WTC11 (cell line): Measurements from ENCODE around the gene SMAP1. TPM values are rescaled to one million over a fixed set of nuclear protein-coding genes. Genes with fewer than 3 reads are reported as not detected.

Experiments used
- ATAC-seq: fragments of 200-7000 bp; cut with Tn5 transposase; 2 replicates; pipeline ENCODE4 v1.10.0; 2021; ENCODE audit warnings: mild to moderate bottlenecking, moderate library complexity
- CTCF ChIA-PET: fragments of 300-600 bp; sonication (Branson Sonifier 250); formaldehyde crosslinking; loops from one replicate; lab custom pipeline; 2021; ENCODE audit warnings: antibody characterized with exemption; lab: Charles Lee
- POLR2A ChIA-PET: fragments of 350-600 bp; sonication (Branson Sonifier 250); formaldehyde crosslinking; loops from one replicate; lab custom pipeline; 2021; ENCODE audit warnings: antibody characterized with exemption; lab: Charles Lee
- DNase-seq: peaks from one replicate; pipeline ENCODE4 v3.0.0; 2021; ENCODE audit warnings: low spot score
- H3K27ac Mint-ChIP-seq: 2 replicates; pipeline ENCODE4 v1.8.0; 2021; ENCODE audit warnings: mixed read lengths
- H3K27me3 Mint-ChIP-seq: 2 replicates; pipeline ENCODE4 v1.8.0; 2021; ENCODE audit warnings: low read depth, mild to moderate bottlenecking, moderate library complexity, mixed read lengths
- H3K36me3 Mint-ChIP-seq: 2 replicates; pipeline ENCODE4 v1.8.0; 2021; ENCODE audit warnings: mixed read lengths
- H3K4me1 Mint-ChIP-seq: 2 replicates; pipeline ENCODE4 v1.8.0; 2022; ENCODE audit warnings: mixed read lengths
- H3K4me3 Mint-ChIP-seq: 2 replicates; pipeline ENCODE4 v1.8.0; 2021; ENCODE audit warnings: mild to moderate bottlenecking, moderate library complexity, mixed read lengths
- H3K9me3 Mint-ChIP-seq: 2 replicates; pipeline ENCODE4 v1.8.0; 2021; ENCODE audit warnings: mixed read lengths
- CREB1 ChIP-seq: sonication (generic); formaldehyde crosslinking; IDR thresholded peaks from 2 replicates; pipeline ENCODE4 v1.8.0; 2023; ENCODE audit warnings: mild to moderate bottlenecking, missing genetic modification reagents
- CREM ChIP-seq: sonication (generic); formaldehyde crosslinking; IDR thresholded peaks from 2 replicates; pipeline ENCODE4 v1.8.1; 2022; ENCODE audit warnings: mild to moderate bottlenecking, missing genetic modification reagents, moderate library complexity
- CTCF ChIP-seq: fragments of 200-600 bp; IDR thresholded peaks from 2 replicates; pipeline ENCODE4 v1.8.0; 2022; ENCODE audit warnings: antibody characterized with exemption
- ELF4 ChIP-seq: sonication (generic); formaldehyde crosslinking; IDR thresholded peaks from 2 replicates; pipeline ENCODE4 v1.8.1; 2022; ENCODE audit warnings: low read depth, mild to moderate bottlenecking, moderate library complexity, missing genetic modification reagents
- EMX1 ChIP-seq: fragments of 250-450 bp; sonication (Bioruptor Pico); IDR thresholded peaks from 2 replicates; pipeline ENCODE4 v1.8.0; 2021; ENCODE audit warnings: mild to moderate bottlenecking
- MXD4 ChIP-seq: fragments of 250-450 bp; sonication (Bioruptor Pico); IDR thresholded peaks from 2 replicates; pipeline ENCODE4 v1.8.0; 2021; ENCODE audit warnings: mild to moderate bottlenecking, moderate library complexity, borderline replicate concordance
- NR3C1 ChIP-seq: sonication (generic); formaldehyde crosslinking; conservative IDR thresholded peaks from 2 replicates; pipeline ENCODE4 v1.8.1; 2023; ENCODE audit warnings: low read depth, mild to moderate bottlenecking, missing genetic modification reagents
- PRRX2 ChIP-seq: fragments of 250-450 bp; sonication (Bioruptor Pico); IDR thresholded peaks from 2 replicates; pipeline ENCODE4 v1.8.0; 2021; ENCODE audit warnings: mild to moderate bottlenecking
- RELA ChIP-seq: sonication (generic); formaldehyde crosslinking; IDR thresholded peaks from 2 replicates; pipeline ENCODE4 v1.8.1; 2022; ENCODE audit warnings: missing genetic modification reagents, mild to moderate bottlenecking, borderline replicate concordance
- TEAD1 ChIP-seq: sonication (generic); formaldehyde crosslinking; IDR thresholded peaks from 2 replicates; pipeline ENCODE4 v1.8.0; 2022; ENCODE audit warnings: mild to moderate bottlenecking, missing genetic modification reagents
- ZMAT4 ChIP-seq: fragments of 250-450 bp; sonication (Bioruptor Pico); IDR thresholded peaks from 2 replicates; pipeline ENCODE4 v1.9.0; 2021; ENCODE audit warnings: mild to moderate bottlenecking
- ZNF416 ChIP-seq: fragments of 250-450 bp; sonication (Bioruptor Pico); IDR thresholded peaks from 2 replicates; pipeline ENCODE4 v1.9.0; 2021; ENCODE audit warnings: mild to moderate bottlenecking, inconsistent platforms
- ZSCAN18 ChIP-seq: fragments of 250-450 bp; sonication (Bioruptor Pico); IDR thresholded peaks from 2 replicates; pipeline ENCODE4 v2.1.2; 2022; ENCODE audit warnings: mild to moderate bottlenecking, moderate library complexity
- total RNA-seq: library from RNA; stranded (reverse); gene quantifications from 3 replicates; pipeline ENCODE4 v1.2.3, GENCODE V29; 2021
- TF ChIP-seq, protein P1 (sequence below): sonication (generic); formaldehyde crosslinking; IDR thresholded peaks from 2 replicates; pipeline ENCODE4 v1.8.0; 2023; ENCODE audit warnings: missing genetic modification reagents
- TF ChIP-seq, protein P2 (sequence below): sonication (generic); formaldehyde crosslinking; IDR thresholded peaks from 2 replicates; pipeline ENCODE4 v1.8.0; 2023; ENCODE audit warnings: mild to moderate bottlenecking, missing genetic modification reagents
- TF ChIP-seq, protein P3 (sequence below): sonication (generic); formaldehyde crosslinking; IDR thresholded peaks from 2 replicates; pipeline ENCODE4 v1.8.1; 2023; ENCODE audit warnings: mild to moderate bottlenecking, missing genetic modification reagents

The SMAP1 gene
- total RNA-seq, 1 experiment from 2014 or later: 29.0 TPM

GRCh38 chr6:70706491-70707123, 38.9 kb downstream of the SMAP1 start:
- peaks cover 5% of the 10 kb centered on the region; the same call in 1 of the 2 replicates for H3K9me3 Mint-ChIP-seq
- no peaks in the 10 kb centered on the region for H3K27me3 Mint-ChIP-seq
- TF ChIP-seq EMX1 (CRISPR knock-in tag) (no peak), CTCF (peak; percentile 36; the same call in 1 of the 2 replicates), ZSCAN18 (no peak), CREB1 (CRISPR knock-in tag) (no peak), ZNF416 (no peak)
- ChIA-PET CTCF (interaction anchor here (0.6 to 1.9 kb wide), 9 partner anchors 22 to 306 kb away, joined by 3 to 37 read pairs (median 5); partner anchors contain the start of gene B3GAT2), POLR2A (interaction anchor here (1.2 kb wide), 1 partner anchor 178 kb away, joined by 3 read pairs; no protein-coding TSS in a partner anchor)
- ATAC-seq (no peak), DNase-seq (no peak)
- peaks cover 6% of the 10 kb centered on the region; the same call in 1 of the 2 replicates for H3K36me3 Mint-ChIP-seq
- peaks cover 8% of the 10 kb centered on the region for H3K4me1 Mint-ChIP-seq
- no peak overlapping the region for H3K4me3 Mint-ChIP-seq
- no peak overlapping the region for H3K27ac Mint-ChIP-seq

DNA sequence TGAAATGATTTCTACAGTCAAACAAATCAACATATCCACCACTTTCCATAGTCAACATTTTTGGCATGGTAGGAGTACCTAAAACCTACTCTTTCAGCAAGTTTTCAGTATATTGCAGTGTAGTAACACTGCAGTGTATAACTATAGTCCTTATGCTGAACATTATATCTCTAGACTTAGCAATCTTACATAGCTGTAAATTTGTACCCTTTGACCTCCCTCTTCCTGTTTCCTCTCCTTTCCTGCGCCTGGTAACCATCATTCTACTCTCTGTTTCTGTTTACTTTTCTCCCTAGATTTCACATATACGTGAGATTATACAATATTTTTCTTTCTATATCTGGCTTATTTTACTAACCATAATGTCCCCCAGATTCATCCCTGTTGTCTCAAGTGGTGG, 40.2 kb downstream of the SMAP1 start:
- Mint-ChIP-seq H3K27me3 (no peaks in the 10 kb centered on the region), H3K27ac (no peak overlapping the region), H3K4me3 (no peak overlapping the region), H3K36me3 (no peaks in the 10 kb centered on the region)
- no peak for ATAC-seq
- DNase-seq: no peak
- CTCF ChIA-PET: interaction anchor here (1.0 to 1.9 kb wide), 5 partner anchors 51 to 248 kb away, joined by 4 to 37 read pairs (median 8); partner anchors contain the start of gene B3GAT2
- TF ChIP-seq, protein P1, sequence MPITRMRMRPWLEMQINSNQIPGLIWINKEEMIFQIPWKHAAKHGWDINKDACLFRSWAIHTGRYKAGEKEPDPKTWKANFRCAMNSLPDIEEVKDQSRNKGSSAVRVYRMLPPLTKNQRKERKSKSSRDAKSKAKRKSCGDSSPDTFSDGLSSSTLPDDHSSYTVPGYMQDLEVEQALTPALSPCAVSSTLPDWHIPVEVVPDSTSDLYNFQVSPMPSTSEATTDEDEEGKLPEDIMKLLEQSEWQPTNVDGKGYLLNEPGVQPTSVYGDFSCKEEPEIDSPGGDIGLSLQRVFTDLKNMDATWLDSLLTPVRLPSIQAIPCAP: no peak
- TF ChIP-seq, protein P2, sequence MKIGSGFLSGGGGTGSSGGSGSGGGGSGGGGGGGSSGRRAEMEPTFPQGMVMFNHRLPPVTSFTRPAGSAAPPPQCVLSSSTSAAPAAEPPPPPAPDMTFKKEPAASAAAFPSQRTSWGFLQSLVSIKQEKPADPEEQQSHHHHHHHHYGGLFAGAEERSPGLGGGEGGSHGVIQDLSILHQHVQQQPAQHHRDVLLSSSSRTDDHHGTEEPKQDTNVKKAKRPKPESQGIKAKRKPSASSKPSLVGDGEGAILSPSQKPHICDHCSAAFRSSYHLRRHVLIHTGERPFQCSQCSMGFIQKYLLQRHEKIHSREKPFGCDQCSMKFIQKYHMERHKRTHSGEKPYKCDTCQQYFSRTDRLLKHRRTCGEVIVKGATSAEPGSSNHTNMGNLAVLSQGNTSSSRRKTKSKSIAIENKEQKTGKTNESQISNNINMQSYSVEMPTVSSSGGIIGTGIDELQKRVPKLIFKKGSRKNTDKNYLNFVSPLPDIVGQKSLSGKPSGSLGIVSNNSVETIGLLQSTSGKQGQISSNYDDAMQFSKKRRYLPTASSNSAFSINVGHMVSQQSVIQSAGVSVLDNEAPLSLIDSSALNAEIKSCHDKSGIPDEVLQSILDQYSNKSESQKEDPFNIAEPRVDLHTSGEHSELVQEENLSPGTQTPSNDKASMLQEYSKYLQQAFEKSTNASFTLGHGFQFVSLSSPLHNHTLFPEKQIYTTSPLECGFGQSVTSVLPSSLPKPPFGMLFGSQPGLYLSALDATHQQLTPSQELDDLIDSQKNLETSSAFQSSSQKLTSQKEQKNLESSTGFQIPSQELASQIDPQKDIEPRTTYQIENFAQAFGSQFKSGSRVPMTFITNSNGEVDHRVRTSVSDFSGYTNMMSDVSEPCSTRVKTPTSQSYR (CRISPR knock-in tag): no peak
- TF ChIP-seq MXD4 (CRISPR knock-in tag): no peak
- TF ChIP-seq RELA: no peak
- TF ChIP-seq, all 79 proteins: peak for 0
- H3K9me3 Mint-ChIP-seq: no peaks in the 10 kb centered on the region
- peaks cover 8% of the 10 kb centered on the region for H3K4me1 Mint-ChIP-seq
- POLR2A ChIA-PET: interaction anchor here (0.7 kb wide), 1 partner anchor 1013 kb away, joined by 3 read pairs; no protein-coding TSS in a partner anchor

DNA sequence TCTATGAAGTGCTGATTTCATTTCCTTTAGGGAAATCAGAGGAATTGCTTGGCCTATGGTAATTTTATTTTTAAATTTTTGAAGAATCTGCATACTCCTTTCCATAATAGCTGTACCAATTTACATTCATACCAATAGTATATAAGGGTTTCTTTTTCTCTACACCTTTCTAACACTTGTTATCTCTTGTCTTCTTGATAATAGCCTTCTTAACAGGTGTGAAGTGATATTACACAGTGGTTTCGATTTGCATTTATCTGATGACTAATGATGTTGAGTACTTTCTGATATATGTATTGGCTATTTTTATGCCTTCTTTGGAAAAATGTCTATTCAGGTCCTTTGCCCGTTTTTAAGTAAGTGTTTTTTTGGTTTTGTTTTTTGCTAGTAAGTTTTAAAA, 40.8 kb downstream of the SMAP1 start:
- POLR2A ChIA-PET: no interaction called here
- no peaks in the 10 kb centered on the region for H3K27me3 Mint-ChIP-seq
- DNase-seq (no peak), ATAC-seq (no peak)
- peaks cover 4% of the 10 kb centered on the region for H3K9me3 Mint-ChIP-seq
- H3K27ac Mint-ChIP-seq: no peak overlapping the region
- no peak for TF ChIP-seq ZMAT4 (CRISPR knock-in tag)
- TF ChIP-seq ELF4 (CRISPR knock-in tag): no peak
- TF ChIP-seq NR3C1 (CRISPR knock-in tag): no peak
- TF ChIP-seq CTCF: no peak
- TF ChIP-seq, protein P3, sequence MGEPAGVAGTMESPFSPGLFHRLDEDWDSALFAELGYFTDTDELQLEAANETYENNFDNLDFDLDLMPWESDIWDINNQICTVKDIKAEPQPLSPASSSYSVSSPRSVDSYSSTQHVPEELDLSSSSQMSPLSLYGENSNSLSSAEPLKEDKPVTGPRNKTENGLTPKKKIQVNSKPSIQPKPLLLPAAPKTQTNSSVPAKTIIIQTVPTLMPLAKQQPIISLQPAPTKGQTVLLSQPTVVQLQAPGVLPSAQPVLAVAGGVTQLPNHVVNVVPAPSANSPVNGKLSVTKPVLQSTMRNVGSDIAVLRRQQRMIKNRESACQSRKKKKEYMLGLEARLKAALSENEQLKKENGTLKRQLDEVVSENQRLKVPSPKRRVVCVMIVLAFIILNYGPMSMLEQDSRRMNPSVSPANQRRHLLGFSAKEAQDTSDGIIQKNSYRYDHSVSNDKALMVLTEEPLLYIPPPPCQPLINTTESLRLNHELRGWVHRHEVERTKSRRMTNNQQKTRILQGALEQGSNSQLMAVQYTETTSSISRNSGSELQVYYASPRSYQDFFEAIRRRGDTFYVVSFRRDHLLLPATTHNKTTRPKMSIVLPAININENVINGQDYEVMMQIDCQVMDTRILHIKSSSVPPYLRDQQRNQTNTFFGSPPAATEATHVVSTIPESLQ (CRISPR knock-in tag): no peak
- TF ChIP-seq CREM (CRISPR knock-in tag): no peak
- no peak for TF ChIP-seq PRRX2 (CRISPR knock-in tag)
- no peak for TF ChIP-seq TEAD1 (CRISPR knock-in tag)
- CTCF ChIA-PET: interaction anchor here (0.9 to 1.9 kb wide), 3 partner anchors 176 to 304 kb away, joined by 3 to 24 read pairs (median 4); partner anchors contain the start of gene B3GAT2
- H3K36me3 Mint-ChIP-seq: 0 out of 2 replicates have a peak, but pooled peaks cover 2% of the 10 kb centered on the region
- peaks cover 8% of the 10 kb centered on the region for H3K4me1 Mint-ChIP-seq
- no peak overlapping the region for H3K4me3 Mint-ChIP-seq
